Measurements from ENCODE around the gene CCDC24. TPM values are rescaled to one million over a fixed set of nuclear protein-coding genes. Genes with fewer than 3 reads are reported as not detected.

The CCDC24 gene
- total and polyA plus RNA-seq, 9 of the 15 experiments (the other 6 are each of a cell fraction or from before 2014, with no cell fraction given) = 0.31 to 4.5 (median 1.5) TPM

- no peak for TF ChIP-seq NR2C1 (IDR thresholded peaks at IDR 0.05)
- 0 out of 2 replicates have a peak, but pooled peaks have one; percentile 43 for TF ChIP-seq NR2C1 (tag; IDR thresholded peaks at IDR 0.05)
- TF ChIP-seq SAP30 (IDR thresholded peaks at IDR 0.05; ENCODE audit: borderline replicate concordance, insufficient read depth, low read depth, low read length, poor library complexity, severe bottlenecking) = no peak
- 0 out of 2 replicates have a peak, but pooled peaks have one; percentile 22 for TF ChIP-seq ZBTB40 (IDR thresholded peaks at IDR 0.05)
- TF ChIP-seq ZBTB40 (CRISPR knock-in tag; IDR thresholded peaks at IDR 0.05) = peak; percentile 48; the same call in 1 of the 2 replicates
- TF ChIP-seq XRCC5 (IDR thresholded peaks at IDR 0.05; ENCODE audit: low read depth, low read length) = no peak
- no peak for TF ChIP-seq RBM39 (optimal IDR thresholded peaks at IDR 0.05; ENCODE audit: low read depth, low read length)
- TF ChIP-seq TGIF2 (CRISPR knock-in tag; IDR thresholded peaks at IDR 0.05) = no peak
- TF ChIP-seq HCFC1 (IDR thresholded peaks at IDR 0.05; ENCODE audit: low read depth, low read length) = 0 out of 2 replicates have a peak, but pooled peaks have one; percentile 24
- peak in 1 of 2 experiments; percentile 19; a peak in 1 of 4 replicates for TF ChIP-seq TEAD1 (CRISPR knock-in tag; IDR thresholded peaks at IDR 0.05)
- TF ChIP-seq ZNF239 (CRISPR knock-in tag; IDR thresholded peaks at IDR 0.05) = no peak
- TF ChIP-seq ZNF311 (CRISPR knock-in tag; IDR thresholded peaks at IDR 0.05) = no peak
- peak; percentile 63; the same call in 1 of the 2 replicates for TF ChIP-seq DMBX1 (CRISPR knock-in tag; IDR thresholded peaks at IDR 0.05; ENCODE audit: borderline replicate concordance)
- TF ChIP-seq NEUROD1 (IDR thresholded peaks at IDR 0.05; ENCODE audit: borderline replicate concordance, low read depth, low read length, partially characterized antibody) = no peak
Measured at GRCh38 chr1:43968348-43968948, 23.0 kb upstream of the CCDC24 start (continued).
